K562 (cell line): ENCODE data around the gene DAPK2. TPM values are rescaled to one million over a fixed set of nuclear protein-coding genes. Genes with fewer than 3 reads are reported as not detected.
A peak's percentile ranks its signal among the peaks of the same experiment; 100 is the strongest.

ENCODE experiments used
- AFF4 ChIP-seq: sonication (generic); formaldehyde crosslinking; IDR thresholded peaks from 2 replicates; pipeline ENCODE4 v1.8.0; 2023; ENCODE audit warnings: mild to moderate bottlenecking, missing genetic modification reagents
- CHCHD3 ChIP-seq: fragments of 250-450 bp; sonication (Bioruptor Pico); IDR thresholded peaks from 2 replicates; pipeline ENCODE4 v2.1.2; 2022; ENCODE audit warnings: mild to moderate bottlenecking
- E2F8 ChIP-seq: fragments of 450-650 bp; IDR thresholded peaks from 2 replicates; pipeline ENCODE4 v1.7.1; 2018; ENCODE audit warnings: mild to moderate bottlenecking, low read depth; ENCODE audit not compliant: partially characterized antibody
- HINFP ChIP-seq: fragments of 450-650 bp; conservative IDR thresholded peaks from 2 replicates; pipeline ENCODE4 v1.6.1; 2016; ENCODE audit warnings: missing genetic modification characterization, low read depth, mild to moderate bottlenecking, control low read depth, missing compliant biosample characterization
- NCOA1 ChIP-seq: fragments of 450-650 bp; IDR thresholded peaks from 2 replicates; pipeline ENCODE4 v1.6.1; 2016; ENCODE audit warnings: low read depth
- NUFIP1 ChIP-seq: fragments of 450-650 bp; IDR thresholded peaks from 2 replicates; pipeline ENCODE4 v1.6.1; 2018; ENCODE audit not compliant: partially characterized antibody
- POLR2A ChIP-seq: fragments of 450-650 bp; conservative IDR thresholded peaks from 2 replicates; pipeline ENCODE4 v1.6.1; 2016
- PRMT5 ChIP-seq: sonication (generic); formaldehyde crosslinking; IDR thresholded peaks from 2 replicates; pipeline ENCODE4 v1.5.0; 2020; ENCODE audit warnings: missing genetic modification reagents
- RBM39 ChIP-seq: fragments of 200-400 bp; formaldehyde crosslinking; optimal IDR thresholded peaks from 2 replicates; pipeline ENCODE3; 2018; ENCODE audit warnings: low read depth, low read length
- RFX5 ChIP-seq: IDR thresholded peaks from 2 replicates; pipeline ENCODE4 v1.6.1; 2011; ENCODE audit warnings: low read depth, mild to moderate bottlenecking, improper control_type of control experiment, low read length
- RHOXF2B ChIP-seq: fragments of 250-450 bp; sonication (Bioruptor Pico); conservative IDR thresholded peaks from 2 replicates; pipeline ENCODE4 v1.5.1; 2021
- RUNX1 ChIP-seq: sonication (generic); IDR thresholded peaks from 2 replicates; pipeline ENCODE4 v1.6.1; 2016; ENCODE audit warnings: antibody characterized with exemption, low read depth
- TBP ChIP-seq: optimal IDR thresholded peaks from 2 replicates; pipeline ENCODE3; 2011; ENCODE audit warnings: low read depth, low read length, improper control_type of control experiment
- ZBTB12 ChIP-seq: fragments of 250-450 bp; sonication (Bioruptor Pico); IDR thresholded peaks from 2 replicates; pipeline ENCODE4 v1.4.0; 2020
- ZNF121 ChIP-seq: sonication (generic); formaldehyde crosslinking; conservative IDR thresholded peaks from 2 replicates; pipeline ENCODE4 v1.8.0; 2022; ENCODE audit warnings: missing genetic modification reagents
- ZNF280A ChIP-seq: fragments of 450-650 bp; IDR thresholded peaks from 2 replicates; pipeline ENCODE4 v1.6.1; 2018; ENCODE audit warnings: mild to moderate bottlenecking, low read depth; ENCODE audit not compliant: partially characterized antibody
- ZNF347 ChIP-seq: fragments of 450-650 bp; formaldehyde crosslinking; IDR thresholded peaks from 2 replicates; pipeline ENCODE4 v1.4.0; 2020; ENCODE audit warnings: low read depth, mild to moderate bottlenecking, moderate library complexity
- ZNF583 ChIP-seq: fragments of 250-450 bp; sonication (Bioruptor Pico); IDR thresholded peaks from 2 replicates; pipeline ENCODE4 v1.4.0; 2020
- ZZZ3 ChIP-seq: fragments of 450-650 bp; IDR thresholded peaks from 2 replicates; pipeline ENCODE4 v1.6.1; 2016; ENCODE audit warnings: antibody characterized with exemption, mild to moderate bottlenecking, moderate library complexity
- polyA plus RNA-seq, 8 experiments: library from polyadenylated mRNA; depleted of rRNA in 4 of 8; stranded (reverse) in 5 of 8; unstranded in 3 of 8; fragments of >200 nt; fragmentation: Nextera tagmentation in 2 of 8; fragmentation: Illumina TruSeq in 1 of 8; extraction: Ambion mirVana in 2 of 8; extraction: Trizol in 1 of 8; gene quantifications; 2 replicates each; pipeline versions ENCODE4 v1.2.1 to v1.2.3, GENCODE V29; 2011 to 2014; ENCODE audit warnings: inconsistent platforms in 1 of 8, missing spikeins in 1 of 8
- total RNA-seq, 7 experiments: library from RNA; depleted of rRNA in 6 of 7; stranded (reverse); fragments of >200 nt in 6 of 7; fragmentation: Illumina TruSeq in 2 of 7; extraction: Trizol in 2 of 7; gene quantifications; 2 replicates each; pipeline versions ENCODE4 v1.2.1 to v1.2.3, GENCODE V29; 2011 to 2021; ENCODE audit warnings: low replicate concordance in 1 of 7

Gene DAPK2
- total and polyA plus RNA-seq, 9 of the 15 experiments (the other 6 are each of a cell fraction or from before 2014, with no cell fraction given), result 0.14 to 5.2 (median 2.2) TPM

- TF ChIP-seq AFF4 (CRISPR knock-in tag) (no peak), NCOA1 (0 out of 2 replicates have a peak, but pooled peaks have one; percentile 38), E2F8 (no peak), ZNF280A (no peak), RBM39 (no peak), TBP (peak; percentile 31), HINFP (tag) (no peak), PRMT5 (no peak), ZZZ3 (no peak), ZNF121 (CRISPR knock-in tag) (no peak), RHOXF2B (CRISPR knock-in tag) (no peak), CHCHD3 (CRISPR knock-in tag) (no peak), RFX5 (no peak), NUFIP1 (peak; percentile 51), ZBTB12 (CRISPR knock-in tag) (no peak), RUNX1 (no peak), ZNF347 (CRISPR knock-in tag) (no peak), ZNF583 (no peak), POLR2A (peak; percentile 57)
Observed at GRCh38 chr15:63895194-63895593, 151.1 kb downstream of the DAPK2 start (continued).
